HepG2 (cell line): ENCODE measurements around the gene EVL. TPM values are rescaled to one million over a fixed set of nuclear protein-coding genes. Genes with fewer than 3 reads are reported as not detected.

ENCODE experiments used
- BCLAF1 ChIP-seq: fragments of 450-650 bp; IDR thresholded peaks from 2 replicates; pipeline ENCODE4 v1.6.1; 2017; ENCODE audit warnings: mild to moderate bottlenecking
- BHLHE40 ChIP-seq: IDR thresholded peaks from 2 replicates; pipeline ENCODE4 v1.6.1; 2011; ENCODE audit warnings: low read length, improper control_type of control experiment
- FOXM1 ChIP-seq: sonication (generic); formaldehyde crosslinking; IDR thresholded peaks from 2 replicates; pipeline ENCODE4 v1.5.0; 2020; ENCODE audit warnings: missing genetic modification reagents
- KDM1A ChIP-seq: IDR thresholded peaks from 2 replicates; pipeline ENCODE4 v1.6.1; 2016; ENCODE audit warnings: missing compliant biosample characterization
- PATZ1 ChIP-seq: sonication (generic); formaldehyde crosslinking; IDR thresholded peaks from 2 replicates; pipeline ENCODE4 v1.4.0; 2020; ENCODE audit warnings: missing genetic modification reagents
- REST ChIP-seq, 2 experiments: IDR thresholded peaks; 2 replicates each; pipeline ENCODE4 v1.6.1; 2011 to 2012; ENCODE audit warnings: low read length in 2 of 2, borderline replicate concordance in 1 of 2, low read depth in 1 of 2, mild to moderate bottlenecking in 1 of 2, moderate library complexity in 1 of 2
- RXRB ChIP-seq: IDR thresholded peaks from 2 replicates; pipeline ENCODE4 v1.6.1; 2016; ENCODE audit warnings: borderline replicate concordance, missing genetic modification reagents, missing compliant biosample characterization
- ZBTB10 ChIP-seq: sonication (generic); formaldehyde crosslinking; IDR thresholded peaks from 2 replicates; pipeline ENCODE4 v1.4.0; 2020; ENCODE audit warnings: missing genetic modification reagents, borderline replicate concordance
- ZBTB39 ChIP-seq: sonication (generic); formaldehyde crosslinking; IDR thresholded peaks from 2 replicates; pipeline ENCODE4 v1.5.0; 2020; ENCODE audit warnings: missing genetic modification reagents
- ZNF510 ChIP-seq: sonication (generic); formaldehyde crosslinking; IDR thresholded peaks from 2 replicates; pipeline ENCODE4 v1.4.0; 2020; ENCODE audit warnings: low read depth, mild to moderate bottlenecking, missing genetic modification reagents
- ZNF784 ChIP-seq: sonication (generic); formaldehyde crosslinking; IDR thresholded peaks from 2 replicates; pipeline ENCODE4 v1.5.1; 2020; ENCODE audit warnings: missing genetic modification reagents, mild to moderate bottlenecking, borderline replicate concordance
- polyA plus RNA-seq, 8 experiments: library from polyadenylated mRNA; depleted of rRNA in 3 of 8; stranded (reverse) in 7 of 8; unstranded in 1 of 8; fragments of >200 nt; fragmentation: Illumina TruSeq in 4 of 8; extraction: Trizol in 4 of 8; gene quantifications; 2 replicates each; pipeline versions ENCODE4 v1.2.1 to v1.2.3, GENCODE V29; 2011 to 2016; ENCODE audit warnings: low read depth in 4 of 8, missing spikeins in 1 of 8, mixed read lengths in 1 of 8; ENCODE audit not compliant: insufficient read depth in 1 of 8
- total RNA-seq, 5 experiments: library from RNA; depleted of rRNA; stranded (reverse); fragments of >200 nt; fragmentation: Illumina TruSeq; extraction: Trizol; gene quantifications; 2 replicates each; pipeline ENCODE4 v1.2.3, GENCODE V29; 2016; ENCODE audit warnings: low read depth in 1 of 5
- TF ChIP-seq, protein P1 (sequence below): sonication (generic); formaldehyde crosslinking; IDR thresholded peaks from 2 replicates; pipeline ENCODE4 v1.5.0; 2020; ENCODE audit warnings: mild to moderate bottlenecking, low read depth, missing genetic modification reagents, borderline replicate concordance

The EVL gene
- total and polyA plus RNA-seq, 2 of the 13 experiments (the other 11 are each of a cell fraction or from before 2014, with no cell fraction given) = 15.1 to 31.2 TPM

- TF ChIP-seq ZBTB39 (CRISPR knock-in tag) = 0 out of 2 replicates have a peak, but pooled peaks have one; percentile 69
- TF ChIP-seq BHLHE40 = no peak
- peak; percentile 90 for TF ChIP-seq RXRB
- peak in 1 of 2 experiments; percentile 33; a peak in 1 of 4 replicates for TF ChIP-seq REST (IDR thresholded peaks at IDR 0.05; ENCODE audit: borderline replicate concordance in 1 of 2, low read depth in 1 of 2, low read length in 2 of 2)
- peak; percentile 59; the same call in 1 of the 2 replicates for TF ChIP-seq FOXM1 (CRISPR knock-in tag)
- TF ChIP-seq, protein P1, sequence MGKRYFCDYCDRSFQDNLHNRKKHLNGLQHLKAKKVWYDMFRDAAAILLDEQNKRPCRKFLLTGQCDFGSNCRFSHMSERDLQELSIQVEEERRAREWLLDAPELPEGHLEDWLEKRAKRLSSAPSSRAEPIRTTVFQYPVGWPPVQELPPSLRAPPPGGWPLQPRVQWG = no peak
- peak; percentile 78 for TF ChIP-seq PATZ1 (CRISPR knock-in tag)
- TF ChIP-seq BCLAF1 = no peak
- peak; percentile 49; the same call in 1 of the 2 replicates for TF ChIP-seq ZNF784
- TF ChIP-seq KDM1A (CRISPR knock-in tag) = no peak
- TF ChIP-seq ZNF510 (CRISPR knock-in tag) = no peak; the same call in 1 of the 2 replicates
- peak; percentile 87 for TF ChIP-seq ZBTB10
Observed at GRCh38 chr14:100192672-100193416, 127.6 kb downstream of the EVL start (continued).
